IMR-90 (cell line): ENCODE measurements around the gene CALR. TPM values are rescaled to one million over a fixed set of nuclear protein-coding genes. Genes with fewer than 3 reads are reported as not detected.

ENCODE experiments used
- ATAC-seq: fragments of 200-7000 bp; cut with Tn5 transposase; 2 replicates; pipeline ENCODE4 v1.9.1; 2020; ENCODE audit warnings: low read depth, mild to moderate bottlenecking, moderate library complexity
- BruUV-seq: library from RNA; stranded (reverse); fragments of 400-500 nt; replicated peaks from 2 replicates; lab custom pipeline; 2021; lab: Mats Ljungman, UMichigan
- CTCF ChIA-PET: fragments of 300-600 bp; formaldehyde crosslinking; extraction: SDS; loops from one replicate; lab custom pipeline; 2021; ENCODE audit warnings: antibody characterized with exemption; lab: Yijun Ruan, JAX
- POLR2A ChIA-PET: fragments of 300-600 bp; sonication (Branson Sonifier 250); formaldehyde crosslinking; loops from one replicate; lab custom pipeline; 2022; ENCODE audit warnings: antibody characterized with exemption; ENCODE audit not compliant: unreplicated experiment; lab: Charles Lee
- DNase-seq: peaks from one replicate; pipeline ENCODE4 v3.0.0; 2013
- H2AFZ ChIP-seq: replicated peaks from 2 replicates; pipeline ENCODE3; 2013; ENCODE audit warnings: low read length, mild to moderate bottlenecking; ENCODE audit not compliant: poor library complexity
- H2AK5ac ChIP-seq: 2 replicates; pipeline ENCODE4 v1.6.1; 2013; ENCODE audit warnings: low read depth, low read length, inconsistent platforms
- H2AK9ac ChIP-seq: replicated peaks from 2 replicates; pipeline ENCODE3; 2013; ENCODE audit warnings: mild to moderate bottlenecking, low read depth, low read length, moderate library complexity; ENCODE audit not compliant: poor library complexity
- H2BK120ac ChIP-seq: 2 replicates; pipeline ENCODE4 v1.6.1; 2013; ENCODE audit warnings: low read depth, low read length, inconsistent platforms
- H2BK15ac ChIP-seq: 3 replicates; pipeline ENCODE4 v1.6.1; 2013; ENCODE audit warnings: low read depth, low read length, inconsistent platforms
- H2BK20ac ChIP-seq: 2 replicates; pipeline ENCODE4 v1.6.1; 2013; ENCODE audit warnings: low read depth, mild to moderate bottlenecking, inconsistent platforms, low read length, moderate library complexity
- H2BK5ac ChIP-seq: 2 replicates; pipeline ENCODE4 v1.6.1; 2013; ENCODE audit warnings: mild to moderate bottlenecking, low read depth, low read length, inconsistent platforms; ENCODE audit not compliant: poor library complexity, severe bottlenecking
- H3K14ac ChIP-seq: replicated peaks from 2 replicates; pipeline ENCODE4 v1.6.1; 2013; ENCODE audit warnings: low read depth, low read length, inconsistent platforms
- H3K18ac ChIP-seq: 2 replicates; pipeline ENCODE4 v1.6.1; 2013; ENCODE audit warnings: low read depth, low read length, control low read depth
- H3K23ac ChIP-seq: 2 replicates; pipeline ENCODE4 v1.6.1; 2013; ENCODE audit warnings: low read depth, low read length, inconsistent platforms
- H3K27ac ChIP-seq: 2 replicates; pipeline ENCODE4 v1.5.1; 2013; ENCODE audit warnings: mild to moderate bottlenecking, control low read depth, low read length; ENCODE audit not compliant: insufficient read depth
- H3K27me3 ChIP-seq: 2 replicates; pipeline ENCODE4 v1.6.1; 2013; ENCODE audit warnings: low read length; ENCODE audit not compliant: control insufficient read depth, insufficient read depth
- H3K36me3 ChIP-seq: 2 replicates; pipeline ENCODE4 v1.6.1; 2013; ENCODE audit warnings: low read length, mixed read lengths; ENCODE audit not compliant: control insufficient read depth, insufficient read depth
- H3K4ac ChIP-seq: 2 replicates; pipeline ENCODE4 v1.6.1; 2013; ENCODE audit warnings: low read depth, low read length, inconsistent platforms
- H3K4me1 ChIP-seq: 2 replicates; pipeline ENCODE4 v1.6.1; 2013; ENCODE audit warnings: low read length, mixed read lengths; ENCODE audit not compliant: control insufficient read depth, insufficient read depth
- H3K4me2 ChIP-seq: 2 replicates; pipeline ENCODE4 v1.6.1; 2013; ENCODE audit warnings: low read depth, mild to moderate bottlenecking, control low read depth, low read length, moderate library complexity
- H3K4me3 ChIP-seq: 2 replicates; pipeline ENCODE4 v1.5.1; 2013; ENCODE audit warnings: low read depth, mild to moderate bottlenecking, control low read depth, low read length, moderate library complexity; ENCODE audit not compliant: insufficient read depth
- H3K56ac ChIP-seq: 2 replicates; pipeline ENCODE4 v1.6.1; 2013; ENCODE audit warnings: low read length, inconsistent platforms; ENCODE audit not compliant: insufficient read depth; ENCODE audit errors: extremely low read depth
- H3K79me1 ChIP-seq, 2 experiments: 2 replicates each; pipeline ENCODE4 v1.6.1; 2013; ENCODE audit warnings: low read length in 2 of 2, inconsistent platforms in 1 of 2, low read depth in 1 of 2
- H3K9ac ChIP-seq: 2 replicates; pipeline ENCODE4 v1.6.1; 2013; ENCODE audit warnings: low read depth, low read length, control low read depth
- H3K9me1 ChIP-seq: 2 replicates; pipeline ENCODE4 v1.6.1; 2013; ENCODE audit warnings: low read length, inconsistent platforms; ENCODE audit not compliant: insufficient read depth
- H3K9me3 ChIP-seq: 2 replicates; pipeline ENCODE4 v1.6.1; 2013; ENCODE audit warnings: low read length; ENCODE audit not compliant: control insufficient read depth, insufficient read depth
- H4K20me1 ChIP-seq: 2 replicates; pipeline ENCODE4 v1.6.1; 2013; ENCODE audit warnings: low read length, inconsistent platforms; ENCODE audit not compliant: insufficient read depth
- H4K5ac ChIP-seq: 2 replicates; pipeline ENCODE4 v1.6.1; 2013; ENCODE audit warnings: mild to moderate bottlenecking, low read depth, low read length, control low read depth
- H4K8ac ChIP-seq, 2 experiments: 2 replicates each; pipeline ENCODE4 v1.6.1; 2013; ENCODE audit warnings: low read depth in 2 of 2, low read length in 2 of 2, control low read depth in 1 of 2, inconsistent platforms in 1 of 2
- H4K91ac ChIP-seq: 2 replicates; pipeline ENCODE4 v1.6.1; 2013; ENCODE audit warnings: low read depth, low read length, inconsistent platforms; ENCODE audit not compliant: insufficient read depth
- CEBPB ChIP-seq: IDR thresholded peaks from 2 replicates; pipeline ENCODE4 v1.6.1; 2012; ENCODE audit warnings: low read depth, low read length, improper control_type of control experiment
- CHD1 ChIP-seq: IDR thresholded peaks from 2 replicates; pipeline ENCODE4 v1.6.1; 2012; ENCODE audit warnings: low read depth, low read length, improper control_type of control experiment
- CTCF ChIP-seq: conservative IDR thresholded peaks from 2 replicates; pipeline ENCODE4 v1.5.1; 2012; ENCODE audit warnings: mild to moderate bottlenecking, low read depth, low read length, improper control_type of control experiment
- FOS ChIP-seq: fragments of 150-350 bp; IDR thresholded peaks from 2 replicates; pipeline ENCODE4 v1.6.1; 2016; ENCODE audit warnings: low read depth, low read length
- MAFK ChIP-seq: IDR thresholded peaks from 2 replicates; pipeline ENCODE4 v1.6.1; 2012; ENCODE audit warnings: low read depth, low read length, improper control_type of control experiment
- MXI1 ChIP-seq: IDR thresholded peaks from 2 replicates; pipeline ENCODE4 v1.6.1; 2012; ENCODE audit warnings: low read depth, mild to moderate bottlenecking, low read length, moderate library complexity, borderline replicate concordance
- NFE2L2 ChIP-seq: fragments of 150-350 bp; IDR thresholded peaks from 2 replicates; pipeline ENCODE4 v1.6.1; 2016; ENCODE audit warnings: low read depth, mild to moderate bottlenecking, low read length
- RAD21 ChIP-seq: IDR thresholded peaks from 2 replicates; pipeline ENCODE4 v1.6.1; 2012; ENCODE audit warnings: low read length, improper control_type of control experiment
- RCOR1 ChIP-seq: IDR thresholded peaks from 2 replicates; pipeline ENCODE4 v1.6.1; 2012; ENCODE audit warnings: mild to moderate bottlenecking, low read length, improper control_type of control experiment; ENCODE audit not compliant: insufficient replicate concordance
- RFX5 ChIP-seq: IDR thresholded peaks from 2 replicates; pipeline ENCODE4 v1.8.0; 2012; ENCODE audit warnings: low read depth, mild to moderate bottlenecking, low read length, moderate library complexity
- SMC3 ChIP-seq: fragments of 150-350 bp; IDR thresholded peaks from 2 replicates; pipeline ENCODE4 v1.6.1; 2016; ENCODE audit warnings: low read depth, mild to moderate bottlenecking, antibody characterized with exemption, low read length, moderate library complexity
- USF2 ChIP-seq: fragments of 150-350 bp; IDR thresholded peaks from 2 replicates; pipeline ENCODE4 v1.6.1; 2017; ENCODE audit warnings: mild to moderate bottlenecking, antibody characterized with exemption, low read length, low read depth
- WGBS, 2 experiments: methylation state at CpG; one replicate each; pipeline versions ENCODE4 v1.1.5 to v1.1.7; 2013; ENCODE audit warnings: missing lambda C conversion rate in 2 of 2; ENCODE audit not compliant: insufficient read length in 1 of 2; ENCODE audit errors: extremely low coverage in 2 of 2; 5-methylcytosine and 5-hydroxymethylcytosine counted together
- dilution Hi-C: fragments of 300-500 bp; cut with HindIII; formaldehyde crosslinking; loops from one replicate; pipeline ENCODE4 v1.14.3; 2018; ENCODE audit warnings: low sequenced_read_pairs; ENCODE audit not compliant: unreplicated experiment
- in situ Hi-C: fragments of 300-500 bp; cut with MboI; formaldehyde crosslinking; loops from 3 replicates; pipeline ENCODE4 v1.14.3; 2019; ENCODE audit warnings: low sequenced_read_pairs, inconsistent platforms, mixed read lengths
- intact Hi-C: fragments of 100-400 bp; cut with micrococcal nuclease; formaldehyde crosslinking; loops from 2 replicates; pipeline ENCODE4 v1.10.0; 2022
- polyA plus RNA-seq, 3 experiments: library from polyadenylated mRNA; depleted of rRNA; stranded (reverse); fragments of >200 nt; gene quantifications; 2 replicates each; pipeline ENCODE4 v1.2.3, GENCODE V29; 2012; ENCODE audit warnings: low replicate concordance in 1 of 3
- total RNA-seq: library from RNA; depleted of rRNA; stranded (reverse); fragments of >200 nt; gene quantifications from 2 replicates; pipeline ENCODE4 v1.2.3, GENCODE V29; 2012

The CALR gene
- total and polyA plus RNA-seq, 2 of the 4 experiments (the other 2 are of a cell fraction): 1,932 to 3,358 TPM

GRCh38 chr19:12983542-12984142, 45.2 kb downstream of the CALR start (continued):
- no peak for TF ChIP-seq FOS
- no peak for TF ChIP-seq RFX5

- Histone ChIP-seq H2BK120ac (no peak overlapping the region), H3K56ac (no peak overlapping the region), H3K27me3 (no peaks in the 10 kb centered on the region), H3K9me1 (0 out of 2 replicates have a peak, but pooled peaks cover 3% of the 10 kb centered on the region), H2AK9ac (peak overlapping the region; percentile 33), H4K8ac (peak overlapping the region in 1 of 2 experiments; percentile 30; a peak in 1 of 4 replicates), H4K20me1 (no peaks in the 10 kb centered on the region), H2BK5ac (no peak overlapping the region), H3K36me3 (no peaks in the 10 kb centered on the region), H3K4me3 (no peak overlapping the region), H3K79me1 (no peaks in the 10 kb centered on the region; a peak in 1 of 4 replicates), H3K27ac (no peak overlapping the region), H2BK15ac (peak overlapping the region; percentile 37; the same call in 1 of the 3 replicates), H3K9ac (no peak overlapping the region), H4K91ac (no peak overlapping the region), H2AK5ac (peak overlapping the region; percentile 90), H2AFZ (peak overlapping the region; percentile 64), H3K9me3 (no peaks in the 10 kb centered on the region), H3K18ac (no peak overlapping the region), H3K4ac (peak overlapping the region; percentile 63), H2BK20ac (no peak overlapping the region), H3K4me2 (no peak overlapping the region), H3K23ac (0 out of 2 replicates have a peak overlapping the region, but pooled peaks have one; percentile 60), H4K5ac (no peak overlapping the region), H3K14ac (0 out of 2 replicates have a peak overlapping the region, but pooled peaks have one; percentile 28), H3K4me1 (peaks cover 3% of the 10 kb centered on the region; the same call in 1 of the 2 replicates)
- ChIA-PET POLR2A (no interaction called here), CTCF (interaction anchor here (0.9 to 4.3 kb wide), 2 partner anchors 77 to 110 kb away, joined by 3 to 25 read pairs; no protein-coding TSS in a partner anchor)
- BruUV-seq: no TSS peak
- WGBS, 2 experiments: 87% methylated on average over 3 of the region's 3 CpGs; no CpG with 5 or more reads in 1 of the 2 experiments
- intact Hi-C loops: no loop called here
- ATAC-seq: no peak
- dilution Hi-C loops: no loop called here
- in situ Hi-C loops: loop anchor here (5.0 to 25.0 kb wide), 2 partner anchors 108 to 753 kb away; a partner anchor contains a TSS
- DNase-seq: no peak
- TF ChIP-seq FOS (no peak), USF2 (no peak), CHD1 (no peak), MAFK (no peak), MXI1 (no peak), RCOR1 (no peak), NFE2L2 (no peak), RAD21 (no peak), SMC3 (no peak), CEBPB (no peak), CTCF (no peak)
Observed at GRCh38 chr19:12984143-12984627, 45.8 kb downstream of the CALR start.
